Trophoblast cell (in vitro differentiated cells and primary cell): ENCODE results near the gene ANXA7.

ENCODE experiments used
- DNase-seq, 2 donors: peaks; one replicate each; pipeline ENCODE4 v3.0.0-alpha.2; 2016
- H2AFZ ChIP-seq: 2 replicates; pipeline ENCODE4 v1.6.1; 2013; ENCODE audit warnings: low read length, moderate library complexity, mild to moderate bottlenecking; ENCODE audit not compliant: insufficient read depth, poor library complexity
- H2AK5ac ChIP-seq: 2 replicates; pipeline ENCODE4 v1.6.1; 2013; ENCODE audit warnings: mild to moderate bottlenecking, low read length
- H2BK120ac ChIP-seq: 2 replicates; pipeline ENCODE4 v1.6.1; 2013; ENCODE audit warnings: low read length, mild to moderate bottlenecking, moderate library complexity; ENCODE audit not compliant: insufficient read depth, poor library complexity
- H2BK12ac ChIP-seq: 2 replicates; pipeline ENCODE4 v1.6.1; 2013; ENCODE audit warnings: mild to moderate bottlenecking, low read length, moderate library complexity
- H2BK5ac ChIP-seq: 2 replicates; pipeline ENCODE4 v1.6.1; 2013; ENCODE audit warnings: low read length, low read depth, moderate library complexity, mild to moderate bottlenecking; ENCODE audit not compliant: poor library complexity
- H3K14ac ChIP-seq: 2 replicates; pipeline ENCODE4 v1.6.1; 2013; ENCODE audit warnings: mild to moderate bottlenecking, low read length
- H3K18ac ChIP-seq: 2 replicates; pipeline ENCODE4 v1.6.1; 2013; ENCODE audit warnings: mild to moderate bottlenecking, low read length
- H3K23ac ChIP-seq: 2 replicates; pipeline ENCODE4 v1.6.1; 2013; ENCODE audit warnings: low read length
- H3K27ac ChIP-seq: 2 replicates; pipeline ENCODE4 v1.5.1; 2013; ENCODE audit warnings: low read depth, mild to moderate bottlenecking, inconsistent platforms, low read length, moderate library complexity
- H3K27me3 ChIP-seq: 2 replicates; pipeline ENCODE4 v1.6.1; 2013; ENCODE audit warnings: inconsistent platforms, mild to moderate bottlenecking, low read length, moderate library complexity; ENCODE audit not compliant: insufficient read depth
- H3K36me3 ChIP-seq, 2 experiments: 1 replicate in 1 of 2; 2 replicates in 1 of 2; pipeline ENCODE4 v1.6.1; 2013; ENCODE audit warnings: low read length in 2 of 2, mild to moderate bottlenecking in 2 of 2, moderate library complexity in 1 of 2; ENCODE audit not compliant: insufficient read depth in 2 of 2, control insufficient read depth in 1 of 2
- H3K4ac ChIP-seq: 2 replicates; pipeline ENCODE4 v1.6.1; 2013; ENCODE audit warnings: low read depth, mild to moderate bottlenecking, low read length, moderate library complexity
- H3K4me1 ChIP-seq, 2 experiments: 1 replicate in 1 of 2; 2 replicates in 1 of 2; pipeline ENCODE4 v1.6.1; 2013; ENCODE audit warnings: low read length in 2 of 2, mild to moderate bottlenecking in 2 of 2, moderate library complexity in 1 of 2; ENCODE audit not compliant: insufficient read depth in 2 of 2, control insufficient read depth in 1 of 2
- H3K4me2 ChIP-seq: 2 replicates; pipeline ENCODE4 v1.6.1; 2013; ENCODE audit warnings: inconsistent platforms, mild to moderate bottlenecking, low read length, moderate library complexity
- H3K4me3 ChIP-seq: 2 replicates; pipeline ENCODE4 v1.5.1; 2013; ENCODE audit warnings: mild to moderate bottlenecking, low read depth, low read length, inconsistent platforms
- H3K79me1 ChIP-seq: one replicate; pipeline ENCODE4 v1.6.1; 2013; ENCODE audit warnings: low read length
- H3K79me2 ChIP-seq: 2 replicates; pipeline ENCODE4 v1.6.1; 2013; ENCODE audit warnings: low read length, mild to moderate bottlenecking; ENCODE audit not compliant: control insufficient read depth, insufficient read depth, poor library complexity
- H3K9ac ChIP-seq: 2 replicates; pipeline ENCODE4 v1.6.1; 2013; ENCODE audit warnings: mild to moderate bottlenecking, low read length
- H3K9me3 ChIP-seq: 2 replicates; pipeline ENCODE4 v1.6.1; 2013; ENCODE audit warnings: low read depth, mild to moderate bottlenecking, control low read depth, inconsistent platforms, low read length; ENCODE audit not compliant: insufficient read depth
- H4K12ac ChIP-seq: 2 replicates; pipeline ENCODE4 v1.6.1; 2013; ENCODE audit warnings: low read depth, mild to moderate bottlenecking, low read length, moderate library complexity
- H4K8ac ChIP-seq: 2 replicates; pipeline ENCODE4 v1.6.1; 2013; ENCODE audit warnings: low read depth, mild to moderate bottlenecking, low read length, moderate library complexity
- H4K91ac ChIP-seq: one replicate; pipeline ENCODE4 v1.6.1; 2013; ENCODE audit warnings: low read depth, mild to moderate bottlenecking, low read length, moderate library complexity
- WGBS: extraction: QIAGEN DNeasy Blood & Tissue Kit; methylation state at CpG from one replicate; pipeline ENCODE4 v1.1.7; 2013; ENCODE audit warnings: missing lambda C conversion rate; ENCODE audit not compliant: insufficient read length, insufficient coverage; ENCODE audit errors: extremely low coverage; 5-methylcytosine and 5-hydroxymethylcytosine counted together

Gene ANXA7

DNA sequence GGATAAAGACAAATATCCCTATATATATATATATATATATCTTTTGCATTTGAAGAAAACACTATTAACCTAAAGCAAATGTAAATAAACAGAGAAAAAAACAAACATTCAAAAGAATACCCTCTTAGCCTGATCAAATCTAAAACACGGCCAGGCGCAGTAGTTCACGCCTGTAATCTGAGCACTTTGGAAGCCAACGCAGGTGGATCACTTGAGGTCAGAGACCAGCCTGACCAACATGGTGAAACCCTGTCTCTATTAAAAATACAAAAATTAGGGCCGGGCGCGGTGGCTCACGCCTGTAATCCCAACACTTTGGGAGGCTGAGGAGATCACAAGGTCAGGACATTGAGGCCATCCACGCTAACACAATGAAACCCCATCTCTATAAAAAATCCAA lies 9.2 kb downstream of the ANXA7 start:
- no peak for DNase-seq
- no peak overlapping the region for H3K4me3 ChIP-seq
- no peak overlapping the region for H2BK120ac ChIP-seq
- no peak overlapping the region for H2AK5ac ChIP-seq
- no peak overlapping the region for H3K4me2 ChIP-seq
- H3K27ac ChIP-seq: no peak overlapping the region
- no CpG with 5 or more reads among the region's 9 CpGs for WGBS
- no peaks in the 10 kb centered on the region for H3K4me1 ChIP-seq
- no peak overlapping the region for H2BK12ac ChIP-seq
- no peak overlapping the region for H3K23ac ChIP-seq
- H3K9ac ChIP-seq: no peak overlapping the region
- no peaks in the 10 kb centered on the region for H3K79me2 ChIP-seq
- H3K36me3 ChIP-seq: no peaks in the 10 kb centered on the region
- H4K12ac ChIP-seq: no peak overlapping the region
- H4K91ac ChIP-seq: no peak overlapping the region
- H3K18ac ChIP-seq: no peak overlapping the region
- no peak overlapping the region for H3K14ac ChIP-seq
- H2BK5ac ChIP-seq: no peak overlapping the region
- no peak overlapping the region for H2AFZ ChIP-seq
- H3K9me3 ChIP-seq: no peaks in the 10 kb centered on the region
- H4K8ac ChIP-seq: no peak overlapping the region
- H3K4ac ChIP-seq: no peak overlapping the region
- H3K79me1 ChIP-seq: no peaks in the 10 kb centered on the region
- H3K27me3 ChIP-seq: no peaks in the 10 kb centered on the region

DNA sequence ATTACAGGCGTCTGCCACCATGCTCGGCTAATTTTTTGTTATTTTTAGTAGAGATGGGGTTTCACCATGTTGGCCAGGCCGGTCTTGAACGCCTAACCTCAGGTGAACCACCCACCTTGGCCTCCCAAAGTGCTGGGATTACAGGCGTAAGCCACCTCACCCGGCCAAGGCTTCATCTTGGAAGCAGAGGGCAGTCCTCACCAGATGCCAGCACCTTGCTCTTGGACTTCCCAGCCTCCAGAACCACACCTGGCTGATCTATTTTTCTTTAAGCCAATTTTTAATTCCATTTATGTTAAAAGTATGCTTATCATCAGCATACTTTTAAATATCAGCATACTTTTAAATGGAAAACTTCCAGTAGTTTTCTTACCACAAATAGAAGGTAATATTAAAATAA lies 12.2 kb downstream of the ANXA7 start:
- H4K12ac ChIP-seq: no peak overlapping the region
- no peak overlapping the region for H3K4me2 ChIP-seq
- H3K79me2 ChIP-seq: no peaks in the 10 kb centered on the region
- H3K9ac ChIP-seq: no peak overlapping the region
- H3K4me1 ChIP-seq: no peaks in the 10 kb centered on the region
- peaks cover 5 to 8% of the 10 kb centered on the region in 2 experiments for H3K36me3 ChIP-seq
- H3K23ac ChIP-seq: no peak overlapping the region
- H3K27ac ChIP-seq: no peak overlapping the region
- H3K14ac ChIP-seq: no peak overlapping the region
- no peak overlapping the region for H4K91ac ChIP-seq
- no peaks in the 10 kb centered on the region for H3K9me3 ChIP-seq
- H4K8ac ChIP-seq: no peak overlapping the region
- WGBS: no CpG with 5 or more reads among the region's 6 CpGs
- H3K4me3 ChIP-seq: no peak overlapping the region
- no peak overlapping the region for H2BK120ac ChIP-seq
- H2AK5ac ChIP-seq: no peak overlapping the region
- no peak overlapping the region for H2BK5ac ChIP-seq
- H3K27me3 ChIP-seq: no peaks in the 10 kb centered on the region
- H3K79me1 ChIP-seq: no peaks in the 10 kb centered on the region
- no peak for DNase-seq
- no peak overlapping the region for H2BK12ac ChIP-seq
- H2AFZ ChIP-seq: no peak overlapping the region
- no peak overlapping the region for H3K4ac ChIP-seq
- H3K18ac ChIP-seq: no peak overlapping the region

DNA sequence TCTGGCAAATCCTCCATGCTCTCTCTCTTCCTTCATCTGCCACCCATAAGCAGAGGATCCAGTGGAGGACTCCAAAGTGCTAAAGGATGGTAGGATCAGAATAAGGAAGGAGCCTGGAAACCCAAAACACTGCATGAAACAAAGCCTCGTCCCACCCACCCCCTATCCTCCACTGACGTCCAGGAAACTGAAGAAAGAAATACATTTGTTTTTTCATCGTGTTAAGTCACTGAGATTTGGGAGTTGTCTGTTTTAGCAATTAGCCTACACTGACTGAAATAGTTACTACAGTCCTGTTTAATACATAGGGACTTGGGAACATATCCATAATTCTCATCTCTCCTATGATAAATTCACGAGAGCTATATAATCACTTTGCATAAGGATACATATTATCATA lies 14.8 kb downstream of the ANXA7 start:
- no peak overlapping the region for H4K91ac ChIP-seq
- H3K36me3 ChIP-seq: peaks cover 10 to 12% of the 10 kb centered on the region in 2 experiments
- H3K14ac ChIP-seq: no peak overlapping the region
- H3K27ac ChIP-seq: no peak overlapping the region
- H3K4me3 ChIP-seq: no peak overlapping the region
- no peak overlapping the region for H3K4ac ChIP-seq
- H3K4me2 ChIP-seq: no peak overlapping the region
- H3K9ac ChIP-seq: no peak overlapping the region
- no peak overlapping the region for H2BK5ac ChIP-seq
- no peak overlapping the region for H2BK12ac ChIP-seq
- no peak overlapping the region for H2BK120ac ChIP-seq
- DNase-seq: no peak
- no peak overlapping the region for H2AFZ ChIP-seq
- no peak overlapping the region for H3K18ac ChIP-seq
- H4K8ac ChIP-seq: no peak overlapping the region
- no peaks in the 10 kb centered on the region for H3K79me2 ChIP-seq
- no peaks in the 10 kb centered on the region for H3K4me1 ChIP-seq
- WGBS: no CpG with 5 or more reads among the region's 4 CpGs
- no peak overlapping the region for H2AK5ac ChIP-seq
- no peak overlapping the region for H3K23ac ChIP-seq
- H3K79me1 ChIP-seq: no peaks in the 10 kb centered on the region
- no peak overlapping the region for H4K12ac ChIP-seq
- H3K9me3 ChIP-seq: no peaks in the 10 kb centered on the region
- H3K27me3 ChIP-seq: no peaks in the 10 kb centered on the region

DNA sequence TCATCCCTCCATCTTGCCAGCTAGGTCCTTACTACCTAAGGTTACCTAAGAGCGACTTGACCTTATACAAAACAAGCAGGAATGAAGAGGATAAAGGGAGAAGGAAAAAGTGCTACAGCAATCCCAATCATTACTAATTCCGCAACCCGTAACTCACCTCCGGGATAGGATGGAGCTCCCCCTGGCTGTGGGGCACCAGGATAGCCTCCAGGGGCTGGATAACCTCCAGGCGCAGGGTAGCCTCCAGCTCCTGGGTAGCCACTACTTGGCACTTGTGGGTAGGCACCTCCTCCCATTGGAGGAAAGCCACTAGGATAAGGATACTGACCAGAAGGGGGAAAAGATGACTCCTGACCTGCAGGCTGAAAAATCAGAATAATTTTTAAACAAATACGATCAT lies 15.8 kb downstream of the ANXA7 start:
- H2BK120ac ChIP-seq: no peak overlapping the region
- no peak overlapping the region for H2AFZ ChIP-seq
- H3K4me3 ChIP-seq: no peak overlapping the region
- no peak overlapping the region for H4K91ac ChIP-seq
- H4K12ac ChIP-seq: no peak overlapping the region
- WGBS: no CpG with 5 or more reads among the region's 6 CpGs
- H2BK12ac ChIP-seq: no peak overlapping the region
- no peak overlapping the region for H2BK5ac ChIP-seq
- H3K79me1 ChIP-seq: no peaks in the 10 kb centered on the region
- no peak overlapping the region for H3K4me2 ChIP-seq
- H3K9ac ChIP-seq: no peak overlapping the region
- no peaks in the 10 kb centered on the region for H3K79me2 ChIP-seq
- no peak overlapping the region for H2AK5ac ChIP-seq
- peaks cover 10 to 12% of the 10 kb centered on the region in 2 experiments for H3K36me3 ChIP-seq
- H3K4me1 ChIP-seq: no peaks in the 10 kb centered on the region
- no peak overlapping the region for H3K14ac ChIP-seq
- no peak overlapping the region for H3K23ac ChIP-seq
- H3K27ac ChIP-seq: no peak overlapping the region
- H3K4ac ChIP-seq: no peak overlapping the region
- DNase-seq: no peak
- H3K27me3 ChIP-seq: no peaks in the 10 kb centered on the region
- no peaks in the 10 kb centered on the region for H3K9me3 ChIP-seq
- H3K18ac ChIP-seq: no peak overlapping the region
- no peak overlapping the region for H4K8ac ChIP-seq
